IMR-90 (cell line): ENCODE measurements around the gene EFS. TPM values are rescaled to one million over a fixed set of nuclear protein-coding genes. Genes with fewer than 3 reads are reported as not detected.

Experiments used
- ATAC-seq: fragments of 200-7000 bp; cut with Tn5 transposase; 2 replicates; pipeline ENCODE4 v1.9.1; 2020; ENCODE audit warnings: low read depth, mild to moderate bottlenecking, moderate library complexity
- BruUV-seq: library from RNA; stranded (reverse); fragments of 400-500 nt; replicated peaks from 2 replicates; lab custom pipeline; 2021; lab: Mats Ljungman, UMichigan
- CTCF ChIA-PET: fragments of 300-600 bp; formaldehyde crosslinking; extraction: SDS; loops from one replicate; lab custom pipeline; 2021; ENCODE audit warnings: antibody characterized with exemption; lab: Yijun Ruan, JAX
- POLR2A ChIA-PET: fragments of 300-600 bp; sonication (Branson Sonifier 250); formaldehyde crosslinking; loops from one replicate; lab custom pipeline; 2022; ENCODE audit warnings: antibody characterized with exemption; ENCODE audit not compliant: unreplicated experiment; lab: Charles Lee
- DNase-seq: peaks from one replicate; pipeline ENCODE4 v3.0.0; 2013
- H2AFZ ChIP-seq: replicated peaks from 2 replicates; pipeline ENCODE3; 2013; ENCODE audit warnings: low read length, mild to moderate bottlenecking; ENCODE audit not compliant: poor library complexity
- H2AK5ac ChIP-seq: 2 replicates; pipeline ENCODE4 v1.6.1; 2013; ENCODE audit warnings: low read depth, low read length, inconsistent platforms
- H2AK9ac ChIP-seq: replicated peaks from 2 replicates; pipeline ENCODE3; 2013; ENCODE audit warnings: mild to moderate bottlenecking, low read depth, low read length, moderate library complexity; ENCODE audit not compliant: poor library complexity
- H2BK120ac ChIP-seq: 2 replicates; pipeline ENCODE4 v1.6.1; 2013; ENCODE audit warnings: low read depth, low read length, inconsistent platforms
- H2BK15ac ChIP-seq: 3 replicates; pipeline ENCODE4 v1.6.1; 2013; ENCODE audit warnings: low read depth, low read length, inconsistent platforms
- H2BK20ac ChIP-seq: 2 replicates; pipeline ENCODE4 v1.6.1; 2013; ENCODE audit warnings: low read depth, mild to moderate bottlenecking, inconsistent platforms, low read length, moderate library complexity
- H2BK5ac ChIP-seq: 2 replicates; pipeline ENCODE4 v1.6.1; 2013; ENCODE audit warnings: mild to moderate bottlenecking, low read depth, low read length, inconsistent platforms; ENCODE audit not compliant: poor library complexity, severe bottlenecking
- H3K14ac ChIP-seq: replicated peaks from 2 replicates; pipeline ENCODE4 v1.6.1; 2013; ENCODE audit warnings: low read depth, low read length, inconsistent platforms
- H3K18ac ChIP-seq: 2 replicates; pipeline ENCODE4 v1.6.1; 2013; ENCODE audit warnings: low read depth, low read length, control low read depth
- H3K23ac ChIP-seq: 2 replicates; pipeline ENCODE4 v1.6.1; 2013; ENCODE audit warnings: low read depth, low read length, inconsistent platforms
- H3K27ac ChIP-seq: 2 replicates; pipeline ENCODE4 v1.5.1; 2013; ENCODE audit warnings: mild to moderate bottlenecking, control low read depth, low read length; ENCODE audit not compliant: insufficient read depth
- H3K27me3 ChIP-seq: 2 replicates; pipeline ENCODE4 v1.6.1; 2013; ENCODE audit warnings: low read length; ENCODE audit not compliant: control insufficient read depth, insufficient read depth
- H3K36me3 ChIP-seq: 2 replicates; pipeline ENCODE4 v1.6.1; 2013; ENCODE audit warnings: low read length, mixed read lengths; ENCODE audit not compliant: control insufficient read depth, insufficient read depth
- H3K4ac ChIP-seq: 2 replicates; pipeline ENCODE4 v1.6.1; 2013; ENCODE audit warnings: low read depth, low read length, inconsistent platforms
- H3K4me1 ChIP-seq: 2 replicates; pipeline ENCODE4 v1.6.1; 2013; ENCODE audit warnings: low read length, mixed read lengths; ENCODE audit not compliant: control insufficient read depth, insufficient read depth
- H3K4me2 ChIP-seq: 2 replicates; pipeline ENCODE4 v1.6.1; 2013; ENCODE audit warnings: low read depth, mild to moderate bottlenecking, control low read depth, low read length, moderate library complexity
- H3K4me3 ChIP-seq: 2 replicates; pipeline ENCODE4 v1.5.1; 2013; ENCODE audit warnings: low read depth, mild to moderate bottlenecking, control low read depth, low read length, moderate library complexity; ENCODE audit not compliant: insufficient read depth
- H3K56ac ChIP-seq: 2 replicates; pipeline ENCODE4 v1.6.1; 2013; ENCODE audit warnings: low read length, inconsistent platforms; ENCODE audit not compliant: insufficient read depth; ENCODE audit errors: extremely low read depth
- H3K79me1 ChIP-seq, 2 experiments: 2 replicates each; pipeline ENCODE4 v1.6.1; 2013; ENCODE audit warnings: low read length in 2 of 2, inconsistent platforms in 1 of 2, low read depth in 1 of 2
- H3K9ac ChIP-seq: 2 replicates; pipeline ENCODE4 v1.6.1; 2013; ENCODE audit warnings: low read depth, low read length, control low read depth
- H3K9me1 ChIP-seq: 2 replicates; pipeline ENCODE4 v1.6.1; 2013; ENCODE audit warnings: low read length, inconsistent platforms; ENCODE audit not compliant: insufficient read depth
- H3K9me3 ChIP-seq: 2 replicates; pipeline ENCODE4 v1.6.1; 2013; ENCODE audit warnings: low read length; ENCODE audit not compliant: control insufficient read depth, insufficient read depth
- H4K20me1 ChIP-seq: 2 replicates; pipeline ENCODE4 v1.6.1; 2013; ENCODE audit warnings: low read length, inconsistent platforms; ENCODE audit not compliant: insufficient read depth
- H4K5ac ChIP-seq: 2 replicates; pipeline ENCODE4 v1.6.1; 2013; ENCODE audit warnings: mild to moderate bottlenecking, low read depth, low read length, control low read depth
- H4K8ac ChIP-seq, 2 experiments: 2 replicates each; pipeline ENCODE4 v1.6.1; 2013; ENCODE audit warnings: low read depth in 2 of 2, low read length in 2 of 2, control low read depth in 1 of 2, inconsistent platforms in 1 of 2
- H4K91ac ChIP-seq: 2 replicates; pipeline ENCODE4 v1.6.1; 2013; ENCODE audit warnings: low read depth, low read length, inconsistent platforms; ENCODE audit not compliant: insufficient read depth
- BHLHE40 ChIP-seq: fragments of 150-350 bp; IDR thresholded peaks from 2 replicates; pipeline ENCODE4 v1.6.1; 2016; ENCODE audit warnings: mild to moderate bottlenecking, low read depth, low read length
- CEBPB ChIP-seq: IDR thresholded peaks from 2 replicates; pipeline ENCODE4 v1.6.1; 2012; ENCODE audit warnings: low read depth, low read length, improper control_type of control experiment
- CHD1 ChIP-seq: IDR thresholded peaks from 2 replicates; pipeline ENCODE4 v1.6.1; 2012; ENCODE audit warnings: low read depth, low read length, improper control_type of control experiment
- ELK1 ChIP-seq: fragments of 150-350 bp; IDR thresholded peaks from 2 replicates; pipeline ENCODE4 v1.6.1; 2016; ENCODE audit warnings: low read depth, mild to moderate bottlenecking, low read length, moderate library complexity, borderline replicate concordance
- MAFK ChIP-seq: IDR thresholded peaks from 2 replicates; pipeline ENCODE4 v1.6.1; 2012; ENCODE audit warnings: low read depth, low read length, improper control_type of control experiment
- MAZ ChIP-seq: IDR thresholded peaks from 2 replicates; pipeline ENCODE4 v1.6.1; 2012; ENCODE audit warnings: low read depth, mild to moderate bottlenecking, low read length, improper control_type of control experiment, moderate library complexity, borderline replicate concordance
- MXI1 ChIP-seq: IDR thresholded peaks from 2 replicates; pipeline ENCODE4 v1.6.1; 2012; ENCODE audit warnings: low read depth, mild to moderate bottlenecking, low read length, moderate library complexity, borderline replicate concordance
- POLR2A ChIP-seq: IDR thresholded peaks from 2 replicates; pipeline ENCODE4 v1.6.1; 2012; ENCODE audit warnings: mild to moderate bottlenecking, low read depth, low read length
- RFX5 ChIP-seq: IDR thresholded peaks from 2 replicates; pipeline ENCODE4 v1.8.0; 2012; ENCODE audit warnings: low read depth, mild to moderate bottlenecking, low read length, moderate library complexity
- SMC3 ChIP-seq: fragments of 150-350 bp; IDR thresholded peaks from 2 replicates; pipeline ENCODE4 v1.6.1; 2016; ENCODE audit warnings: low read depth, mild to moderate bottlenecking, antibody characterized with exemption, low read length, moderate library complexity
- WGBS, 2 experiments: methylation state at CpG; one replicate each; pipeline versions ENCODE4 v1.1.5 to v1.1.7; 2013; ENCODE audit warnings: missing lambda C conversion rate in 2 of 2; ENCODE audit not compliant: insufficient read length in 1 of 2; ENCODE audit errors: extremely low coverage in 2 of 2; 5-methylcytosine and 5-hydroxymethylcytosine counted together
- dilution Hi-C: fragments of 300-500 bp; cut with HindIII; formaldehyde crosslinking; loops from one replicate; pipeline ENCODE4 v1.14.3; 2018; ENCODE audit warnings: low sequenced_read_pairs; ENCODE audit not compliant: unreplicated experiment
- in situ Hi-C: fragments of 300-500 bp; cut with MboI; formaldehyde crosslinking; loops from 3 replicates; pipeline ENCODE4 v1.14.3; 2019; ENCODE audit warnings: low sequenced_read_pairs, inconsistent platforms, mixed read lengths
- intact Hi-C: fragments of 100-400 bp; cut with micrococcal nuclease; formaldehyde crosslinking; loops from 2 replicates; pipeline ENCODE4 v1.10.0; 2022
- polyA plus RNA-seq, 3 experiments: library from polyadenylated mRNA; depleted of rRNA; stranded (reverse); fragments of >200 nt; gene quantifications; 2 replicates each; pipeline ENCODE4 v1.2.3, GENCODE V29; 2012; ENCODE audit warnings: low replicate concordance in 1 of 3
- total RNA-seq: library from RNA; depleted of rRNA; stranded (reverse); fragments of >200 nt; gene quantifications from 2 replicates; pipeline ENCODE4 v1.2.3, GENCODE V29; 2012

EFS gene
- total and polyA plus RNA-seq, 2 of the 4 experiments (the other 2 are of a cell fraction): 2.2 to 11.6 TPM

GRCh38 chr14:23382276-23382675 is 17.3 kb upstream of the EFS start:
- Histone ChIP-seq H3K4me3 (no peak overlapping the region), H3K4ac (no peak overlapping the region), H4K91ac (no peak overlapping the region), H3K27me3 (peaks cover 45% of the 10 kb centered on the region), H3K9me3 (no peaks in the 10 kb centered on the region), H4K20me1 (no peaks in the 10 kb centered on the region), H2AK5ac (no peak overlapping the region), H3K9me1 (no peaks in the 10 kb centered on the region), H4K8ac (no peak overlapping the region), H3K4me1 (no peaks in the 10 kb centered on the region), H3K23ac (no peak overlapping the region), H3K27ac (no peak overlapping the region), H3K36me3 (no peaks in the 10 kb centered on the region), H3K18ac (no peak overlapping the region), H2BK20ac (no peak overlapping the region), H4K5ac (no peak overlapping the region), H3K14ac (no peak overlapping the region), H2BK15ac (no peak overlapping the region), H2BK120ac (no peak overlapping the region), H3K4me2 (no peak overlapping the region), H3K79me1 (no peaks in the 10 kb centered on the region), H2BK5ac (no peak overlapping the region), H3K56ac (no peak overlapping the region), H2AK9ac (no peak overlapping the region), H3K9ac (no peak overlapping the region), H2AFZ (no peak overlapping the region)
- BruUV-seq: no TSS peak
- CTCF ChIA-PET: no interaction called here
- no CpG with 5 or more reads among the region's 6 CpGs for WGBS, 2 experiments
- in situ Hi-C loops (no loop called here), intact Hi-C loops (no loop called here), dilution Hi-C loops (no loop called here)
- POLR2A ChIA-PET: no interaction called here
- no peak for ATAC-seq
- DNase-seq: no peak
- TF ChIP-seq MAFK (no peak), MAZ (no peak), ELK1 (no peak), CEBPB (no peak), MXI1 (no peak), SMC3 (no peak), POLR2A (no peak), RFX5 (no peak), CHD1 (no peak), BHLHE40 (no peak)
